ENCODE results near the gene DNAJC30. TPM values are rescaled to one million over a fixed set of nuclear protein-coding genes. Genes with fewer than 3 reads are reported as not detected.

DNAJC30 gene
- polyA plus RNA-seq, 1 experiment = 6.4 TPM

GRCh38 chr7:73646785-73647724 is 36.2 kb downstream of the DNAJC30 start:
- Histone ChIP-seq H3K36me3 (ENCODE audit: control insufficient read depth, insufficient read depth, low read length) (no peaks in the 10 kb centered on the region), H3K4me3 (ENCODE audit: low read depth, low read length) (no peak overlapping the region), H3K27me3 (ENCODE audit: control insufficient read depth, insufficient read depth, low read length) (peaks cover 37% of the 10 kb centered on the region)
- ChIA-PET CTCF (interaction anchor here (1.2 to 3.0 kb wide), 4 partner anchors 17 to 79 kb away, joined by 3 to 11 read pairs (median 8); no protein-coding TSS in a partner anchor), POLR2A (interaction anchor here (0.6 kb wide), 1 partner anchor 57 kb away, joined by 3 read pairs; no protein-coding TSS in a partner anchor)
- no peak for DNase-seq (ENCODE audit: low read depth)
- no peak for TF ChIP-seq CTCF (IDR thresholded peaks at IDR 0.05; ENCODE audit: insufficient read depth, low read depth, low read length)

- no peaks in the 10 kb centered on the region for H3K36me3 ChIP-seq (ENCODE audit: control insufficient read depth, insufficient read depth, low read length)
- no peak for TF ChIP-seq CTCF (IDR thresholded peaks at IDR 0.05; ENCODE audit: insufficient read depth, low read depth, low read length)
- ChIA-PET POLR2A (no interaction called here), CTCF (interaction anchor here (0.6 to 3.0 kb wide), 7 partner anchors 13 to 89 kb away, joined by 3 to 11 read pairs (median 5); partner anchors contain the start of gene VPS37D)
- H3K4me3 ChIP-seq (ENCODE audit: low read depth, low read length) = no peak overlapping the region
- no peak for DNase-seq (ENCODE audit: low read depth)
- H3K27me3 ChIP-seq (ENCODE audit: control insufficient read depth, insufficient read depth, low read length) = peaks cover 36% of the 10 kb centered on the region
These were observed 37.5 kb downstream of the DNAJC30 start for GRCh38 chr7:73645643-73646174.

- no peak for DNase-seq (ENCODE audit: low read depth)
- Histone ChIP-seq H3K27me3 (ENCODE audit: control insufficient read depth, insufficient read depth, low read length) (peaks cover 33% of the 10 kb centered on the region), H3K4me3 (ENCODE audit: low read depth, low read length) (no peak overlapping the region), H3K36me3 (ENCODE audit: control insufficient read depth, insufficient read depth, low read length) (no peaks in the 10 kb centered on the region)
- POLR2A ChIA-PET = no interaction called here
- CTCF ChIA-PET = interaction anchor here (1.2 to 3.0 kb wide), 2 partner anchors 23 to 81 kb away, joined by 5 to 11 read pairs; partner anchors contain the start of gene VPS37D
- TF ChIP-seq CTCF (IDR thresholded peaks at IDR 0.05; ENCODE audit: insufficient read depth, low read depth, low read length) = no peak
These were observed 38.5 kb downstream of the DNAJC30 start for GRCh38 chr7:73644688-73645286.

- DNase-seq (ENCODE audit: low read depth) = no peak
- Histone ChIP-seq H3K27me3 (ENCODE audit: control insufficient read depth, insufficient read depth, low read length) (peaks cover 24% of the 10 kb centered on the region), H3K36me3 (ENCODE audit: control insufficient read depth, insufficient read depth, low read length) (no peaks in the 10 kb centered on the region), H3K4me3 (ENCODE audit: low read depth, low read length) (no peak overlapping the region)
- ChIA-PET POLR2A (no interaction called here), CTCF (interaction anchor here (1.3 to 2.0 kb wide), 2 partner anchors 14 to 33 kb away, joined by 3 to 7 read pairs; no protein-coding TSS in a partner anchor)
- TF ChIP-seq CTCF (IDR thresholded peaks at IDR 0.05; ENCODE audit: insufficient read depth, low read depth, low read length) = no peak
These were observed 40.4 kb downstream of the DNAJC30 start for GRCh38 chr7:73642834-73643233.

- ChIA-PET POLR2A (no interaction called here), CTCF (no interaction called here)
- H3K36me3 ChIP-seq (ENCODE audit: control insufficient read depth, insufficient read depth, low read length) = no peaks in the 10 kb centered on the region
- H3K27me3 ChIP-seq (ENCODE audit: control insufficient read depth, insufficient read depth, low read length) = no peaks in the 10 kb centered on the region; the same call in 1 of the 2 replicates
- no peak for TF ChIP-seq CTCF (IDR thresholded peaks at IDR 0.05; ENCODE audit: insufficient read depth, low read depth, low read length)
- no peak for DNase-seq (ENCODE audit: low read depth)
- no peak overlapping the region for H3K4me3 ChIP-seq (ENCODE audit: low read depth, low read length)
These were observed 44.3 kb downstream of the DNAJC30 start for GRCh38 chr7:73638911-73639310.
